ENCODE results near the gene DDI2. TPM values are rescaled to one million over a fixed set of nuclear protein-coding genes. Genes with fewer than 3 reads are reported as not detected.

The DDI2 gene
- total RNA-seq, 1 donor from 2014 or later, result 26.1 TPM

- no peaks in the 10 kb centered on the region for H3K4me1 ChIP-seq (ENCODE audit: insufficient read depth, low read length)
- Mint-ChIP-seq H3K9me3 (ENCODE audit: unreplicated experiment) (no peaks in the 10 kb centered on the region), H3K4me1 (ENCODE audit: low read depth, unreplicated experiment) (peaks cover 6% of the 10 kb centered on the region), H3K27me3 (ENCODE audit: low read depth, unreplicated experiment) (no peaks in the 10 kb centered on the region), H3K36me3 (ENCODE audit: low read depth, unreplicated experiment) (peaks cover 16% of the 10 kb centered on the region), H3K4me3 (ENCODE audit: unreplicated experiment) (no peak overlapping the region), H3K27ac (ENCODE audit: unreplicated experiment) (no peak overlapping the region)
- DNase-seq (ENCODE audit: low read depth), result no peak
- H3K9me3 ChIP-seq (ENCODE audit: insufficient read depth, low read depth, low read length), result no peaks in the 10 kb centered on the region
- no peak for TF ChIP-seq EZH2 (IDR thresholded peaks at IDR 0.05; ENCODE audit: insufficient read depth, low read length)
- TF ChIP-seq CTCF (IDR thresholded peaks at IDR 0.05; ENCODE audit: insufficient read depth, low read depth, low read length), result no peak
- peaks cover 28% of the 10 kb centered on the region for H3K79me2 ChIP-seq (ENCODE audit: insufficient read depth, low read length)
- H3K27me3 ChIP-seq (ENCODE audit: insufficient read depth, low read length), result no peaks in the 10 kb centered on the region
- H3K36me3 ChIP-seq (ENCODE audit: insufficient read depth, low read length), result peaks cover 17% of the 10 kb centered on the region
- H3K4me3 ChIP-seq (ENCODE audit: insufficient read depth, low read depth, low read length), result no peak overlapping the region
- H2AFZ ChIP-seq (ENCODE audit: low read depth, low read length), result no peak overlapping the region
- H4K20me1 ChIP-seq (ENCODE audit: insufficient read depth, low read length), result peaks cover 40% of the 10 kb centered on the region
- no peak for FAIRE-seq
- no peak overlapping the region for H3K27ac ChIP-seq (ENCODE audit: low read depth, low read length)
- no peak overlapping the region for H3K4me2 ChIP-seq (ENCODE audit: low read length)
- H3K9ac ChIP-seq (ENCODE audit: low read length), result no peak overlapping the region
These were observed 100.3 kb downstream of the DDI2 start for GRCh38 chr1:15717418-15718125.

DNA sequence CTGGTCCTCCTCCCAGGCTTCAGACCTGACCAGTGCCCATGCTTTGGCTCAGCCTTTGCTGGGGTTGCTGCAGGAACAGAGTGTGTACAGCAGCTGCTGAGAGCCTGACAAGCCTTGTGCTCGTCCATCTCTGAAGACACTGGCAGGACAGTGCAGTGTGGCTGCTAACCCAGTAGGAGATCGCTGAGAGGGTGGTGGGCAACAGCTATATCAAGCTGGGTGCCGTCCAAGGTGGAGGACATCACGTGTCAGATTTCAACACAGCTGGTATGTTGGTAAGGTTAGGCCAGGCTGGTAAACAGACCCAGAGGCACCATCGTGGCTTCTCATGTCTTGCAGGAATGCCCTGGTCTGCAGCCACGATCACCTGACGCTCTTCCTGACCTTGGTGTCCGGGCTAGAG, 100.9 kb downstream of the DDI2 start:
- Mint-ChIP-seq H3K9me3 (ENCODE audit: unreplicated experiment) (no peaks in the 10 kb centered on the region), H3K27ac (ENCODE audit: unreplicated experiment) (no peak overlapping the region), H3K36me3 (ENCODE audit: low read depth, unreplicated experiment) (peaks cover 17% of the 10 kb centered on the region), H3K4me3 (ENCODE audit: unreplicated experiment) (no peak overlapping the region), H3K27me3 (ENCODE audit: low read depth, unreplicated experiment) (no peaks in the 10 kb centered on the region), H3K4me1 (ENCODE audit: low read depth, unreplicated experiment) (peaks cover 6% of the 10 kb centered on the region)
- no peaks in the 10 kb centered on the region for H3K4me1 ChIP-seq (ENCODE audit: insufficient read depth, low read length)
- no peaks in the 10 kb centered on the region for H3K27me3 ChIP-seq (ENCODE audit: insufficient read depth, low read length)
- FAIRE-seq, result no peak
- peaks cover 17% of the 10 kb centered on the region for H3K36me3 ChIP-seq (ENCODE audit: insufficient read depth, low read length)
- TF ChIP-seq EZH2 (IDR thresholded peaks at IDR 0.05; ENCODE audit: insufficient read depth, low read length), result no peak
- no peaks in the 10 kb centered on the region for H3K9me3 ChIP-seq (ENCODE audit: insufficient read depth, low read depth, low read length)
- H3K4me3 ChIP-seq (ENCODE audit: insufficient read depth, low read depth, low read length), result no peak overlapping the region
- no peak overlapping the region for H3K4me2 ChIP-seq (ENCODE audit: low read length)
- H3K27ac ChIP-seq (ENCODE audit: low read depth, low read length), result no peak overlapping the region
- H4K20me1 ChIP-seq (ENCODE audit: insufficient read depth, low read length), result peaks cover 34% of the 10 kb centered on the region
- DNase-seq (ENCODE audit: low read depth), result no peak
- H3K9ac ChIP-seq (ENCODE audit: low read length), result no peak overlapping the region
- peaks cover 22% of the 10 kb centered on the region for H3K79me2 ChIP-seq (ENCODE audit: insufficient read depth, low read length)
- no peak overlapping the region for H2AFZ ChIP-seq (ENCODE audit: low read depth, low read length)

Other genes starting within 250 kb of the DDI2 start
- 26.0 and 27.2 TPM in 2 replicates for gene EFHD2, start 207.6 kb upstream of the DDI2 start, total RNA-seq
- gene CTRC, start 179.0 kb upstream of the DDI2 start, total RNA-seq, result not detected in 2 replicates
- not detected in 2 replicates for gene CELA2A, start 160.7 kb upstream of the DDI2 start, total RNA-seq
- gene CELA2B, start 141.4 kb upstream of the DDI2 start, total RNA-seq, result not detected in 2 replicates
- 7.3 and 8.5 TPM in 2 replicates for gene CASP9, start 93.2 kb upstream of the DDI2 start, total RNA-seq
- 19.6 and 20.7 TPM in 2 replicates for gene DNAJC16, start 90.6 kb upstream of the DDI2 start, total RNA-seq
- gene AGMAT, start 32.4 kb upstream of the DDI2 start, total RNA-seq, result 0.41 and 0.53 TPM in 2 replicates
- 46.4 and 48.3 TPM in 2 replicates for gene PLEKHM2, start 66.9 kb downstream of the DDI2 start, total RNA-seq
- 0.73 and 1.0 TPM in 2 replicates for gene SLC25A34, start 118.8 kb downstream of the DDI2 start, total RNA-seq
- not detected in 2 replicates for gene TMEM82, start 125.0 kb downstream of the DDI2 start, total RNA-seq
- 170 and 179 TPM in 2 replicates for gene FBLIM1, start 141.3 kb downstream of the DDI2 start, total RNA-seq
- 1.3 and 1.7 TPM in 2 replicates for gene UQCRHL, start 190.2 kb downstream of the DDI2 start, total RNA-seq
- 33.2 and 35.0 TPM in 2 replicates for gene SPEN, start 230.2 kb downstream of the DDI2 start, total RNA-seq